Measurements from ENCODE around the gene MRPL24. TPM values are rescaled to one million over a fixed set of nuclear protein-coding genes. Genes with fewer than 3 reads are reported as not detected.

Gene MRPL24
- total and polyA plus RNA-seq, 9 of the 15 experiments (the other 6 are each of a cell fraction or from before 2014, with no cell fraction given), result 74.3 to 267 (median 113) TPM

DNA sequence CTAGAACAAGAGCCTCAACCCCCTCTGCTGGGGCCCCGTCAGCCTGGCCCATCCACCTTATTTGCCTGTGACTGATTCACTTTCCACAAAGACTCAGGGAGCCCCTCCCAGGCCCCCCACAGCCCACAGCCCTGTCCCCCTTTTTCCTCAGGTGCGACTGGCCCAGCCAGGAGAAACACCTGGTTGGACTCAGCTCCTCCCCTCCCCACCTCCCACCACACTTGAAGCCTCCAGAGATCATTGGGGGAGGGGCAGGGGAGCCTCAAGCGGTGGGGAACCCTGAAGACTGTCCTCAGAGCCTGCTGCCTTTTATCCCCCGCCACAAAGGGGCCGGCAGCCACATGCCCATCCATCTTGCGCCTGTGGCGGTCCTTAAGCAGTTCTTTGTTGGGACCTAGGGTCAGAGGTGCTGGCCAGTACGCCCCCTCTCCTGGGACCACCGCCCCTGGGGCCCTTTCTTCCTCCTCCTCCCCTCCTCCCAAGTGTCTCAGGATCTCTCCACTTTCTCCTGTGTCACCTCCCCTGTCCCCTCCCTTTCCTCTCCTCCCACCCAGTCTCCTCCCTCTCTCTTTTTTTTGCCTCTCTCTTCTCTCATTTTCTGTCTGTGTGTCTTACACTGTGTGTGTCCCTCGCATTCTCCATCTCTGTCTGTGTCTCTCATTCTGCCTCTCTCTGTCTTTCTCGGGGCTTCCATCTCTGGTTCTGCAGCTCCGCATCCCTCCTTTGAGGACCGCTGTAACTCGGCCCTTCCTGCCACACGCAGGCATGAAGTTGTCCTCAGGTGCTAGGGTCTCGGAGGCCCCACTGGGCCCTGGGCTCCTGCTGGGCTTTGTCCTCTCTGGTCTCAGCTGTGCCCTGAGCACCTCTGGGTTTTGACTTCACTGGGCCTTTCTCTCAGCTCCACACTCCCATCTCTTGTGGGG is 47.7 kb downstream of the MRPL24 start (continued):
- TF ChIP-seq, protein P1, sequence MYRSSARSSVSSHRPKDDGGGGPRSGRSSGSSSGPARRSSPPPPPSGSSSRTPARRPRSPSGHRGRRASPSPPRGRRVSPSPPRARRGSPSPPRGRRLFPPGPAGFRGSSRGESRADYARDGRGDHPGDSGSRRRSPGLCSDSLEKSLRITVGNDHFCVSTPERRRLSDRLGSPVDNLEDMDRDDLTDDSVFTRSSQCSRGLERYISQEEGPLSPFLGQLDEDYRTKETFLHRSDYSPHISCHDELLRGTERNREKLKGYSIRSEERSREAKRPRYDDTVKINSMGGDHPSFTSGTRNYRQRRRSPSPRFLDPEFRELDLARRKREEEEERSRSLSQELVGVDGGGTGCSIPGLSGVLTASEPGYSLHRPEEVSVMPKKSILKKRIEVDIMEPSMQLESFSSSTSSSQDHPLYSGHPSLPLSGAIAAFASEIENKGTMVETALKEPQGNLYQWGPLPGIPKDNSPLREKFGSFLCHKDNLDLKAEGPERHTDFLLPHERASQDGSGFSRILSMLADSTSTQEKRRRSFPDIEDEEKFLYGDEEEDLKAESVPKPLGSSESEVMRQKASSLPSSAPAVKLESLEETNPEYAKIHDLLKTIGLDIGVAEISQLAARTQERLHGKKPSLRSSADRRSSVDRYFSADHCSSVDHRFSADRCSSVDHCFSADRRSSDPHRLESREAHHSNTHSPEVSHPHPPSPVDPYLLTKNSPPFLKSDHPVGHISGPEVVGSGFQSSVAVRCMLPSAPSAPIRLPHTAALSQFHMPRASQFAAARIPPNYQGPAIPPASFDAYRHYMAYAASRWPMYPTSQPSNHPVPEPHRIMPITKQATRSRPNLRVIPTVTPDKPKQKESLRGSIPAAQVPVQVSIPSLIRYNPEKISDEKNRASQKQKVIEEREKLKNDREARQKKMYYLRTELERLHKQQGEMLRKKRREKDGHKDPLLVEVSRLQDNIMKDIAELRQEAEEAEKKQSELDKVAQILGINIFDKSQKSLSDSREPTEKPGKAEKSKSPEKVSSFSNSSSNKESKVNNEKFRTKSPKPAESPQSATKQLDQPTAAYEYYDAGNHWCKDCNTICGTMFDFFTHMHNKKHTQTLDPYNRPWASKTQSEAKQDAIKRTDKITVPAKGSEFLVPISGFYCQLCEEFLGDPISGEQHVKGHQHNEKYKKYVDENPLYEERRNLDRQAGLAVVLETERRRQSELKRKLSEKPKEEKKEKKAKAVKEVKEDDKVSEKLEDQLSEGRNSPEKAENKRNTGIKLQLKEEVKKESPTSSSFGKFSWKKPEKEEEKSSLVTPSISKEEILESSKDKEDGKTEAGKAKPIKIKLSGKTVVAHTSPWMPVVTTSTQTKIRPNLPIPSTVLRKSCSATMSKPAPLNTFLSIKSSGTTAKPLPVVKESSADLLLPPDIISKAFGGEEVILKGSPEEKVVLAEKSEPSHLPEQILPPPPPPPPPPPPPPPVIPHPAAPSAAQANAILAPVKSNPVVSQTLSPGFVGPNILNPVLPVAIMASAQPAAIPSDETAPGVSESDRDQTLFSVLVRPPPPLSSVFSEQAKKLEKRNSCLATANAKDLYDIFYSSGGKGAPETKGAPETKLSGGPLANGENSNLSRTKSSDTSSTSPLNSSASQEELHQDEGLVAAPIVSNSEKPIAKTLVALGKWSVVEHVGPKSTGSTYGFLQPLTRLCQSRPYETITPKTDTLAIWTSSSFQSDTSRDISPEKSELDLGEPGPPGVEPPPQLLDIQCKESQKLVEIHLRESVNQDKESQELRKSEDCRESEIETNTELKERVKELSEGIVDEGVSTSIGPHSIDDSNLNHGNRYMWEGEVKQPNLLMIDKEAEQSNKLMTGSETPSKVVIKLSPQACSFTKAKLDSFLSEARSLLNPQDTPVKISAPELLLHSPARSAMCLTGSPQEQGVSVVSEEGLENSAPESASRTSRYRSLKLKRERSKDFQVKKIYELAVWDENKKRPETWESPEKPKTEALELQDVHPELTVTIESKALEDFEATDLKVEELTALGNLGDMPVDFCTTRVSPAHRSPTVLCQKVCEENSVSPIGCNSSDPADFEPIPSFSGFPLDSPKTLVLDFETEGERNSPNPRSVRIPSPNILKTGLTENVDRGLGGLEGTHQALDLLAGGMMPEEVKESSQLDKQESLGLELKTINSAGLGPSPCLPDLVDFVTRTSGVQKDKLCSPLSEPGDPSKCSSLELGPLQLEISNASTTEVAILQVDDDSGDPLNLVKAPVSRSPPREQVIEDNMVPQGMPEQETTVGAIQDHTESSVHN (IDR thresholded peaks at IDR 0.05; ENCODE audit: borderline replicate concordance in 1 of 2, low read depth in 1 of 2), result no peak
- TF ChIP-seq KLF13 (tag; IDR thresholded peaks at IDR 0.05; ENCODE audit: borderline replicate concordance, low read depth), result no peak
- TF ChIP-seq NCOR1 (IDR thresholded peaks at IDR 0.05), result no peak; the same call in 1 of the 2 replicates
- TF ChIP-seq NELFE (IDR thresholded peaks at IDR 0.05; ENCODE audit: insufficient read depth, insufficient read length), result no peak
- TF ChIP-seq NFXL1 (CRISPR knock-in tag; IDR thresholded peaks at IDR 0.05), result no peak
- TF ChIP-seq, protein P2, sequence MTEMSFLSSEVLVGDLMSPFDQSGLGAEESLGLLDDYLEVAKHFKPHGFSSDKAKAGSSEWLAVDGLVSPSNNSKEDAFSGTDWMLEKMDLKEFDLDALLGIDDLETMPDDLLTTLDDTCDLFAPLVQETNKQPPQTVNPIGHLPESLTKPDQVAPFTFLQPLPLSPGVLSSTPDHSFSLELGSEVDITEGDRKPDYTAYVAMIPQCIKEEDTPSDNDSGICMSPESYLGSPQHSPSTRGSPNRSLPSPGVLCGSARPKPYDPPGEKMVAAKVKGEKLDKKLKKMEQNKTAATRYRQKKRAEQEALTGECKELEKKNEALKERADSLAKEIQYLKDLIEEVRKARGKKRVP (CRISPR knock-in tag; IDR thresholded peaks at IDR 0.05), result no peak
- TF ChIP-seq ZNF77 (CRISPR knock-in tag; IDR thresholded peaks at IDR 0.05), result no peak
- TF ChIP-seq, protein P3, sequence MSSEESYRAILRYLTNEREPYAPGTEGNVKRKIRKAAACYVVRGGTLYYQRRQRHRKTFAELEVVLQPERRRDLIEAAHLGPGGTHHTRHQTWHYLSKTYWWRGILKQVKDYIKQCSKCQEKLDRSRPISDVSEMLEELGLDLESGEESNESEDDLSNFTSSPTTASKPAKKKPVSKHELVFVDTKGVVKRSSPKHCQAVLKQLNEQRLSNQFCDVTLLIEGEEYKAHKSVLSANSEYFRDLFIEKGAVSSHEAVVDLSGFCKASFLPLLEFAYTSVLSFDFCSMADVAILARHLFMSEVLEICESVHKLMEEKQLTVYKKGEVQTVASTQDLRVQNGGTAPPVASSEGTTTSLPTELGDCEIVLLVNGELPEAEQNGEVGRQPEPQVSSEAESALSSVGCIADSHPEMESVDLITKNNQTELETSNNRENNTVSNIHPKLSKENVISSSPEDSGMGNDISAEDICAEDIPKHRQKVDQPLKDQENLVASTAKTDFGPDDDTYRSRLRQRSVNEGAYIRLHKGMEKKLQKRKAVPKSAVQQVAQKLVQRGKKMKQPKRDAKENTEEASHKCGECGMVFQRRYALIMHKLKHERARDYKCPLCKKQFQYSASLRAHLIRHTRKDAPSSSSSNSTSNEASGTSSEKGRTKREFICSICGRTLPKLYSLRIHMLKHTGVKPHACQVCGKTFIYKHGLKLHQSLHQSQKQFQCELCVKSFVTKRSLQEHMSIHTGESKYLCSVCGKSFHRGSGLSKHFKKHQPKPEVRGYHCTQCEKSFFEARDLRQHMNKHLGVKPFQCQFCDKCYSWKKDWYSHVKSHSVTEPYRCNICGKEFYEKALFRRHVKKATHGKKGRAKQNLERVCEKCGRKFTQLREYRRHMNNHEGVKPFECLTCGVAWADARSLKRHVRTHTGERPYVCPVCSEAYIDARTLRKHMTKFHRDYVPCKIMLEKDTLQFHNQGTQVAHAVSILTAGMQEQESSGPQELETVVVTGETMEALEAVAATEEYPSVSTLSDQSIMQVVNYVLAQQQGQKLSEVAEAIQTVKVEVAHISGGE (CRISPR knock-in tag; IDR thresholded peaks at IDR 0.05), result no peak
- no peak for TF ChIP-seq NRF1 (conservative IDR thresholded peaks at IDR 0.05 in 1 of 2, IDR thresholded peaks at IDR 0.05 in 1 of 2)
- no peak for TF ChIP-seq DDX20 (tag; IDR thresholded peaks at IDR 0.05; ENCODE audit: low read depth)
- TF ChIP-seq, protein P4, sequence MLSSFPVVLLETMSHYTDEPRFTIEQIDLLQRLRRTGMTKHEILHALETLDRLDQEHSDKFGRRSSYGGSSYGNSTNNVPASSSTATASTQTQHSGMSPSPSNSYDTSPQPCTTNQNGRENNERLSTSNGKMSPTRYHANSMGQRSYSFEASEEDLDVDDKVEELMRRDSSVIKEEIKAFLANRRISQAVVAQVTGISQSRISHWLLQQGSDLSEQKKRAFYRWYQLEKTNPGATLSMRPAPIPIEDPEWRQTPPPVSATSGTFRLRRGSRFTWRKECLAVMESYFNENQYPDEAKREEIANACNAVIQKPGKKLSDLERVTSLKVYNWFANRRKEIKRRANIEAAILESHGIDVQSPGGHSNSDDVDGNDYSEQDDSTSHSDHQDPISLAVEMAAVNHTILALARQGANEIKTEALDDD (IDR thresholded peaks at IDR 0.05), result no peak
- TF ChIP-seq IFI16 (CRISPR knock-in tag; IDR thresholded peaks at IDR 0.05), result no peak
